HG02973 (cell line): ENCODE results near the gene GLCE.

Source experiments
- ATAC-seq: cut with Tn5 transposase; IDR thresholded peaks from one replicate; pipeline ENCODE4 v1.9.1; 2021; ENCODE audit warnings: moderate library complexity; ENCODE audit not compliant: unreplicated experiment

The GLCE gene

DNA sequence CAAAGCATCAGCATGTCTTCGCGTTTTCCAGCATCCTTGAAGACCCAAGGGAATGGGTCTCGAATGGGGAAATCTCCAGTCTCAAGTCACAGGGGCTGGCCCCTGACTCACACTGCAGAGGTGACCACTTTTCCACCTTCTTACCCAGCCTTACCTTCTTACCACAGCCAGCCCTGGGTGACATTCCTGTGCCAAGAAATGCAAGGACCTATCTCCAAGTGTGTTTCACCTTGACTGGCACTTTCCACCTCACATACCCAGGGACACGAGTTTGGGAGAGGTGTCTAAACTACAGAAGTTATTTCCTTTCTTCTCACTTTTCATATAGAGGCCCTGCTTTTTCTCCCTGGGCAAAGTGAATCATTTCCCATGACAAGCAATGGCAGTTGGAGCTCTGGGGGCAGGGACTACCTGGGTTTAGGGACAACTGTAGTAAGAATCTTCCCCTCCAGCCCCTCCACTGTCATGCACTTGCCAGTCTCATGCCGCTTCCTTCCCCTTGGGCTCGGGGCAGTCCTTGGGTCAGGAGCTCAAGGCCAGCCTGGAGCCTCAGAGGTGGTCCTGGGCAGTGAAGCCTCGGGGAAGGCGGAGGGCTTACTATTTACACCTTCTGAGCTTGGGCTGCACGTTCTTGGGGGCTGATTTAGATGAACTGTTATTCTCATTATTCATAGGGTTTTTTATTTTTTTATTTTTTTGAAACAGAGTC is 155.1 kb downstream of the GLCE start:
- ATAC-seq, result no peak

DNA sequence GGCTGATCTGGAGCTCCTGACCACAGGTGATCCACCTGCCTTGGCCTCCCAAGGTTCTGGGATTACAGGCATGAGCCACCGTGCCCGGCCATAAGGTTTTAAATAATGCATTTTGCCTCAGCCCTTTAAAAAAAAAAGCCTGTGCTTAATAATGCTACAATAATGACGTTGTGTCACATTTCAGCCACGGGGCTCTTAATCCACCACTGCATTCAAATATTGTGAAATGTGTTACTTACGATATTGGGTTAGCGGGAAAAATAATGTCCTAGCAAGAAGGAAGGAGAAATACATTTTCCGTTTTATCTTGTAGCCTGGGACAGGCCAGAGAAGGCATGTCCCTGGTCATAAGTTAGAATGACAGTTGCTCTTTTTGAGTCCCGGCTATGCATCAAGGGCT is 155.9 kb downstream of the GLCE start:
- no peak for ATAC-seq

DNA sequence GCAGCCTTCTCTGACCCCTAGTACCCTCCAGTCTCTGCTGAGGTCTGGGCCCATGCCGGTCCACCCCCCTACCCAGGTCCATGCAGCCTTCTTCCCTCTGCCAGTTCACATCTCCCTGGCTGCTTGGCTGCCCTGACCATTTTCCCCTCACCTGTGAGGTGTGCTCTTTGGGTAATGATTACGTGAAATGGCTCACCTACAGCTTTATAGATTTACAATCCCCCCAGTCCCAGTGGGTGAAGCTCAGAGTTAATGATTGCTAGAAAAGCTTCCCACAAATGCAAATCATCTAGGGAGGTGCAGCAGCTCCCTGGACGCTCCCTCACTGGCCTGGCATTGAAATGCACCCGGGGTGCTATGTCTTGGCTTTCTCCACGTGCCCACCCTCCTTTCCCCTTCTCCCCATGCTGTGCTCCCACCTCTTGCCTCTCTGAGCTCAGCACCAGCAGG is 157.0 kb downstream of the GLCE start:
- ATAC-seq, result no peak

DNA sequence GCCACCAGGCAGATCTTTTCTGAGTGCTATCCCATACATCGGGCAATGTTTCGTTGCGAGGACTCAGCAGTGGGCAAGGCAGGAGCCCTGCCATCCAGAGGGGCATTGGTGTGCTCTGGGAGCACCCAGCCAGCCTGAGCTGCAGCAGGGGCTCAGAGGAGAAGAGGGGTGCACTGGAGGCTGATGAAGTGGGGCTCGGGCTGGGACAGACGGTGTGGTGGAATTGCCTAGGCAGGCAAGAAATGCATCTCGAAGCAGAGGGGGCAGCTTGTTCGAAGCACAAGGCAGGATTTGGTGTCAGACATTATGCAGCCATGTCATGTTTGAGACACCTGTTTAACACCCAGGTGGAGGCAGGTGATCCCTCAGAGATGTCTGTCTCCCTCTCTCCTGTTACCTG is 157.6 kb downstream of the GLCE start:
- no peak for ATAC-seq

DNA sequence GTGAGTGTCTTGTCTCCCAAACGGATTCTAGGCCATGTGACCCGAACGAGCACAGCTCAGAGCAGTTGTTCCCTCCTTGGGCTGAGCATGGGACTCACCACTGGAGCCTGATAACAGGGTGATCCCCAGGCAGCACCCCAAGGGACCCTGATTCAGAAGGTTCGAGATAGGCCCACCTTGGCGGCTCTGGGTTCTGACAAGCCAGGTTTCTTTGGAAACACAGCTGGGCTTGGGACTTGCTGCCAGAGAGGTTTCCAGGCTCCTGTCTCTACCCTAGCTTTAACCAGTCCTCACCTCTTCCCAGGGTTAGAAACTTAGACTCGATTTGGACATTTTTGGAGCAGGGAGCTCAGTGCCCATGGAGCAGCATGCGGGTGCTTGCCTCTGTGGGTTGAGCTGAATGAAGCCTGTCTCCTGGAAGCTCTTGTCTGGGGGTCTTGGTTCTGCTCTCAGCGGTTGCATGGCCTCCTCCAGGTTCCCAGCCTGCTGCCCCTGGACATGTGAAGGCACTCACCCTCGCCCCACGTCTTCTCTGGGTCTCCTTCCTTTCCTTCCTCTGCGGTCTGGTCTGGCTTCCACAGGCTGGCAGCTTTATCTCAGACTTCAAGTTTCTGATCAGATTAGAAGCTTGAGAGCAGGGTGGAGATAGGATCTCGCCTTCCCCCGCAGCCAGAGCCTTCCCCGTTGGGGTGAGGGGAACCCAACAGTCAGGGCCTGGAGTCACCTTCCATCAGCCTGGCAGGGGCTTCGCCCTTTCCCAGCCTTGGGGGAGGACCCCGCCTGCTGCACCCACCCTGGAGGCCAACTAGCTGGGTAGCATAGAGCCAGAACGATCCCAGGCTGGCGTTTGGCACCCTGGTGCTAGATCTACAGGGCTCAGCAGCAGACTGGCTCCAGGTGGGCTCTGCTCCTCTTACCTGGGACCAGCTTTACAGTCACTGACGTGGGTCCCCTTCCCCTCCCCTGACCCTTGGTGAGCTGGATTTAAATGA is 159.2 kb downstream of the GLCE start:
- no peak for ATAC-seq

DNA sequence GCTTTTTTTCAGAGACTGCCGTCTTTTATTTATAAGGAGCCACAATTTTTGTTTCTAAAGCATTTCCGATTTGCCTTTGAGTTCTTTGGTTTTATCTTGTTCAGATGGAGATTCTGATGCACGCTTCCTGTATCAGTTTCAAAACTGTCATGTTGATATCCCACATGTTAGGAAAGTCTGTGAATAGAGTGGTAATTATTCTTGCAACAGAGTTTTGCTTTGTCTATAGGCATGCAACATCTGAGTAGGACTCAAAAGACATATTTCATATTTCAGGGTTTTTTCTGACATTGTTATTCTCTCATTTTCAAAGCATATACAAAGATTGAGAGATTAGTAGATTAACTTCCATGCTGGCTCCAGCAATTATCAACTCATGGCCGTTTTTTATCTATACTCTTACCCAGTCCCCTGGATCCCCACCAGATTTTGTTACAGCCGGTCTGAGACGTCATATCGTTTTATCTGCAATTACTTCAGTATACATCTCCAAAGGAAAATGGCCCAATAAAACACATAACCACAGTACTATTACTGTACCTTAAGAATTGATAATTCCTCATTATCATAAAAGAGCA is 160.6 kb downstream of the GLCE start:
- ATAC-seq, result no peak
